CD4-positive, CD25-positive, alpha-beta regulatory T cell (primary cell): ENCODE measurements around the gene FXYD2. TPM values are rescaled to one million over a fixed set of nuclear protein-coding genes. Genes with fewer than 3 reads are reported as not detected.
A peak's percentile ranks its signal among the peaks of the same experiment; 100 is the strongest.

Experiments used
- ATAC-seq, 2 donors: fragments of 150-1000 bp; cut with Tn5 transposase; one replicate each; pipeline ENCODE4 v1.10.0; 2021; ENCODE audit warnings: low read depth in 2 of 2, moderate number of reproducible peaks in 2 of 2, moderate library complexity in 1 of 2
- DNase-seq, 3 donors: peaks; one replicate each; pipeline versions ENCODE4 v3.0.0 to v3.0.0-alpha.2; 2012 to 2022; ENCODE audit warnings: mixed read lengths in 1 of 3
- H3K27ac ChIP-seq: one replicate; pipeline ENCODE4 v1.7.0; 2013; ENCODE audit warnings: mild to moderate bottlenecking, low read length; ENCODE audit not compliant: insufficient read depth, poor library complexity, severe bottlenecking
- H3K27me3 ChIP-seq: one replicate; pipeline ENCODE4 v1.7.0; 2013; ENCODE audit warnings: low read length; ENCODE audit not compliant: control insufficient read depth, insufficient read depth
- H3K36me3 ChIP-seq: one replicate; pipeline ENCODE4 v1.7.0; 2013; ENCODE audit warnings: mild to moderate bottlenecking, low read length, moderate library complexity; ENCODE audit not compliant: control insufficient read depth, insufficient read depth
- H3K4me1 ChIP-seq: 2 replicates; pipeline ENCODE4 v1.7.0; 2013; ENCODE audit warnings: mild to moderate bottlenecking, low read length; ENCODE audit not compliant: insufficient read depth, control insufficient read depth, poor library complexity, severe bottlenecking
- H3K4me3 ChIP-seq: one replicate; pipeline ENCODE4 v1.7.0; 2013; ENCODE audit warnings: low read depth, mild to moderate bottlenecking, low read length, moderate library complexity
- H3K9me3 ChIP-seq, 2 experiments: 1 replicate in 1 of 2; 2 replicates in 1 of 2; pipeline ENCODE4 v1.7.0; 2013; ENCODE audit warnings: low read length in 2 of 2, mild to moderate bottlenecking in 1 of 2, moderate library complexity in 1 of 2; ENCODE audit not compliant: control insufficient read depth in 2 of 2
- H3K27ac Mint-ChIP-seq, 3 donors: one replicate each; pipeline ENCODE4 v1.8.0; 2020 to 2022; ENCODE audit warnings: mild to moderate bottlenecking in 3 of 3, mixed read lengths in 3 of 3, moderate library complexity in 2 of 3
- H3K27me3 Mint-ChIP-seq: one replicate; pipeline ENCODE4 v1.8.0; 2022; ENCODE audit warnings: mild to moderate bottlenecking, mixed read lengths
- H3K36me3 Mint-ChIP-seq: one replicate; pipeline ENCODE4 v1.8.0; 2020; ENCODE audit warnings: mixed read lengths
- H3K4me1 Mint-ChIP-seq, 4 donors: one replicate each; pipeline ENCODE4 v1.8.0; 2020 to 2022; ENCODE audit warnings: mixed read lengths in 4 of 4, mild to moderate bottlenecking in 1 of 4
- H3K4me3 Mint-ChIP-seq, 4 donors: one replicate each; pipeline ENCODE4 v1.8.0; 2020 to 2022; ENCODE audit warnings: mild to moderate bottlenecking in 4 of 4, mixed read lengths in 4 of 4, moderate library complexity in 3 of 4
- H3K9me3 Mint-ChIP-seq, 7 donors: one replicate each; pipeline ENCODE4 v1.8.0; 2020 to 2022; ENCODE audit warnings: mixed read lengths in 7 of 7, mild to moderate bottlenecking in 3 of 7, moderate library complexity in 2 of 7
- polyA plus RNA-seq, 4 donors: library from polyadenylated mRNA; unstranded; fragments of 300-500 nt; fragmentation: Illumina TruSeq; gene quantifications; one replicate each; pipeline ENCODE4 v1.2.3, GENCODE V29; 2021
- total RNA-seq: library from RNA; stranded (reverse); gene quantifications from one replicate; pipeline ENCODE4 v1.2.3, GENCODE V29; 2022

Gene FXYD2
- total and polyA plus RNA-seq, 5 donors from 2014 or later = 4.0 to 88.9 (median 71.8) TPM

- H3K4me1 Mint-ChIP-seq = peaks cover 0 to 2% (median 0%) of the 10 kb centered on the region in 4 donors
- H3K27ac Mint-ChIP-seq = no peak overlapping the region
- no peaks in the 10 kb centered on the region for H3K9me3 Mint-ChIP-seq
- DNase-seq (no peak), ATAC-seq (no peak)
- H3K27me3 ChIP-seq = no peaks in the 10 kb centered on the region
- no peak overlapping the region for H3K4me3 ChIP-seq
- no peak overlapping the region for H3K27ac ChIP-seq
- H3K36me3 ChIP-seq = no peaks in the 10 kb centered on the region
- H3K4me1 ChIP-seq = no peaks in the 10 kb centered on the region
- H3K27me3 Mint-ChIP-seq = peaks cover 6% of the 10 kb centered on the region
- H3K9me3 ChIP-seq = no peaks in the 10 kb centered on the region
- no peaks in the 10 kb centered on the region for H3K36me3 Mint-ChIP-seq
- no peak overlapping the region for H3K4me3 Mint-ChIP-seq
Observed at GRCh38 chr11:117837070-117837776, 12.7 kb upstream of the FXYD2 start.

- no peak overlapping the region for H3K27ac ChIP-seq
- peaks cover 6% of the 10 kb centered on the region for H3K27me3 Mint-ChIP-seq
- H3K9me3 ChIP-seq = no peaks in the 10 kb centered on the region
- H3K4me3 ChIP-seq = no peak overlapping the region
- no peak for DNase-seq
- H3K4me1 Mint-ChIP-seq = peaks cover 0 to 5% (median under 1%) of the 10 kb centered on the region in 4 donors
- H3K4me1 ChIP-seq = peaks cover under 1% of the 10 kb centered on the region
- no peak overlapping the region for H3K27ac Mint-ChIP-seq
- H3K4me3 Mint-ChIP-seq = no peak overlapping the region
- no peaks in the 10 kb centered on the region for H3K9me3 Mint-ChIP-seq
- no peaks in the 10 kb centered on the region for H3K36me3 Mint-ChIP-seq
- ATAC-seq = no peak
- H3K27me3 ChIP-seq = no peaks in the 10 kb centered on the region
- H3K36me3 ChIP-seq = no peaks in the 10 kb centered on the region
Observed at GRCh38 chr11:117836077-117836960, 11.8 kb upstream of the FXYD2 start.

- DNase-seq (no peak), ATAC-seq (no peak)
- Histone ChIP-seq H3K27me3 (no peaks in the 10 kb centered on the region), H3K27ac (no peak overlapping the region), H3K9me3 (no peaks in the 10 kb centered on the region), H3K36me3 (no peaks in the 10 kb centered on the region), H3K4me3 (no peak overlapping the region), H3K4me1 (peaks cover 8% of the 10 kb centered on the region)
- peaks cover 6% of the 10 kb centered on the region for H3K27me3 Mint-ChIP-seq
- no peaks in the 10 kb centered on the region for H3K9me3 Mint-ChIP-seq
- peaks cover 0 to 13% (median 7%) of the 10 kb centered on the region in 4 donors for H3K4me1 Mint-ChIP-seq
- H3K4me3 Mint-ChIP-seq = no peak overlapping the region
- H3K27ac Mint-ChIP-seq = peak overlapping the region in 1 of 3 donors; percentile 26
- no peaks in the 10 kb centered on the region for H3K36me3 Mint-ChIP-seq
Observed at GRCh38 chr11:117835576-117835975, 11.0 kb upstream of the FXYD2 start.

DNA sequence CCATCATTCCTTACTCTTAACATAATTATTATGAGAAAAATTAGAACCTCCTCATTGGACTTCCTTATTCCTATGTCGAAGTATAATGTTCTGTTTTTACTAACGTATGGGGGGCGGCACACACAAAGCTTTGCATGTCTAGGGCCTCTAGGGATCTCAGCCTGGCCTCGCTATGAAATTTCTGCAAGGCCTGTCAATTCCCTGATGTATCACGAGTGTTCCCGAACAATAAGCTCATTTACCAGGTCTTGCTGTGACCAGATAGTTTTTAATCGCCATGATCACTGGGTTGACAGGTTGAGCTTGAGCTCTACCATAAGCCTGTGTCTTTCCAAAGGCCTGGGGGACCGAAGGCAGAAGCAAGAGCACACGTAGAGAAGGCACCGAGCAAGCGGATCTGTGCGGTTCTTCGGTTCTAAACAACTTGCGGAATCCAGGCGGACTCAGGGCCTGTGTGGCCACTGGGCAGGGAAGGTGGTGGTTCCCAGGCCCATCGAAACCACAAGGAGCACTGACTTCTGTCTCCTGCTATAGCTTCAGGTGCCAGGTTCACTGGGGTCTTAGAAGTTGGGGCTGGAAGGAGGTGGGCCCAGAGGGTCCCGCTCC, 10.4 kb upstream of the FXYD2 start:
- Mint-ChIP-seq H3K27me3 (peaks cover 6% of the 10 kb centered on the region), H3K27ac (no peak overlapping the region), H3K4me1 (peaks cover 0 to 19% (median 11%) of the 10 kb centered on the region in 4 donors), H3K36me3 (no peaks in the 10 kb centered on the region), H3K9me3 (no peaks in the 10 kb centered on the region), H3K4me3 (no peak overlapping the region)
- Histone ChIP-seq H3K9me3 (no peaks in the 10 kb centered on the region), H3K27me3 (no peaks in the 10 kb centered on the region), H3K36me3 (no peaks in the 10 kb centered on the region), H3K4me3 (no peak overlapping the region), H3K27ac (no peak overlapping the region), H3K4me1 (peaks cover 14% of the 10 kb centered on the region)
- DNase-seq = no peak
- no peak for ATAC-seq

DNA sequence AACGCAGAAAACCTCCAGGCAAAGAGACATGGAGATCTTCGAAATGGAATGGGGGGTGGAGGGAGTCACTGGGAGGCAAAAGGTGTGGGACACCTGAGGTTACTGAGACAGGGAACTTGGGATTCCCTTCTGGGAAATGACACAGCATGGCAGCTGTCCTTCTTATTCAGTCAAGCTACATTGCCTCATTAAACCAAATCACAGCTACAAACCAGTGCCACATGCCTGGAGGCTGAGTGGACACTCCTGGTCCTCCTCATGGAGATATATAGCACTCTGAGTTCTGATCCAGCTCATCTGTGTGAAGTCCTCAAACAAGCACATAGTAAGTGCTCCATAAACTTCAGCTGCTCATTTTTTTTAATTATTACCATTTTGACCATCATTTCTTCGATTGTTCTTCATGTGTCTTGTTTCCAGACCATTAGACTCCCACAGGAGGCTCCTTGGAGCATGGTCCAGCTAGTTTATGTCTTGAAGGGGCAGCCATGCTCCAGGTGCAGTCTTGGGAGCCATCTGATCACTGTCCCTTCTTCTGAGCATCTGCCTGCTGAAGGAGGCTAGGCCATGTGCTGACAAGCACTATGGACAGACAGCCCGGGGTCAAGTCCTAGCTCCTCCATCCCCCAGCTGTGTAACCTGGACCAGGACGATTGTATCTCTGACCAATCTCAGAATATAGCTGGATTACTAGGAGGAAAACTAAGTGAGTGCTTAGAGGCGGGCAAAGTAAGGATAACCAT, 9.7 kb upstream of the FXYD2 start:
- ATAC-seq (no peak), DNase-seq (no peak)
- Mint-ChIP-seq H3K4me1 (peaks cover 0 to 25% (median 11%) of the 10 kb centered on the region in 4 donors), H3K9me3 (no peaks in the 10 kb centered on the region), H3K4me3 (no peak overlapping the region), H3K36me3 (no peaks in the 10 kb centered on the region), H3K27ac (peak overlapping the region in 2 of 3 donors; percentile 40 to 93), H3K27me3 (peaks cover 6% of the 10 kb centered on the region)
- H3K27ac ChIP-seq = no peak overlapping the region
- no peak overlapping the region for H3K4me3 ChIP-seq
- H3K9me3 ChIP-seq = no peaks in the 10 kb centered on the region
- H3K27me3 ChIP-seq = no peaks in the 10 kb centered on the region
- H3K36me3 ChIP-seq = no peaks in the 10 kb centered on the region
- H3K4me1 ChIP-seq = peaks cover 17% of the 10 kb centered on the region

DNA sequence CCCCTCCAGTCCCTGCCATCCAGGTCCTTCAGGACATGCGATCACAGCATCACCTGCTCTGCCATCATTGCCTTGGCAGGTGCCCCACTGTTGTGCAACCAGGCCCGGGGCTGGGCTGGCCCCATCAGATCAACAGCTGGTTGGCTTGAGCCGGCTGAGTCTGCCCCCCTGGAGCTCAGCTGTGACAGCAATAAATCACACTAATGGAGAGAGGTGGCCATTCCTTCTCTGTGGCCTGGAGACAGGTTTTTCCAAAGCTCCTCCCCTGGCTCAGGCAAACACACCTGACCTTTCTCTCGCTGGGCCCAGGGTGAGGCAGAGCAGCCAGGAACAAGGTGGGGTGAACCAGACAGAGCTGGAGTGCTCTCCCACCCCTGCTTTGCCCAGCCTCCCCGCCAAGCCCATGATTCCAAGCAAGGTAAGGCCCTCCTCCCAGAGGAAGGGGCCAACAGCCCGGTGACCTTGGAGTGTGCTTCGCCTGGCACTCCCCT, 8.9 kb upstream of the FXYD2 start:
- Histone ChIP-seq H3K36me3 (no peaks in the 10 kb centered on the region), H3K9me3 (no peaks in the 10 kb centered on the region), H3K4me3 (no peak overlapping the region), H3K27ac (no peak overlapping the region), H3K27me3 (no peaks in the 10 kb centered on the region), H3K4me1 (peaks cover 24% of the 10 kb centered on the region)
- H3K27ac Mint-ChIP-seq = no peak overlapping the region
- DNase-seq (no peak), ATAC-seq (no peak)
- H3K4me1 Mint-ChIP-seq = peaks cover 0 to 31% (median 11%) of the 10 kb centered on the region in 4 donors
- H3K27me3 Mint-ChIP-seq = peaks cover under 1% of the 10 kb centered on the region
- H3K9me3 Mint-ChIP-seq = no peaks in the 10 kb centered on the region
- H3K4me3 Mint-ChIP-seq = no peak overlapping the region
- no peaks in the 10 kb centered on the region for H3K36me3 Mint-ChIP-seq

GRCh38 chr11:117832511-117832910, 8.0 kb upstream of the FXYD2 start:
- no peaks in the 10 kb centered on the region for H3K36me3 ChIP-seq
- Mint-ChIP-seq H3K27me3 (no peaks in the 10 kb centered on the region), H3K4me3 (peak overlapping the region in 1 of 4 donors; percentile 37), H3K9me3 (no peaks in the 10 kb centered on the region), H3K4me1 (peaks cover 0 to 39% (median 15%) of the 10 kb centered on the region in 4 donors), H3K27ac (peak overlapping the region in 1 of 3 donors; percentile 95), H3K36me3 (no peaks in the 10 kb centered on the region)
- no peak overlapping the region for H3K27ac ChIP-seq
- no peaks in the 10 kb centered on the region for H3K9me3 ChIP-seq
- no peak for ATAC-seq
- no peak overlapping the region for H3K4me3 ChIP-seq
- H3K27me3 ChIP-seq = no peaks in the 10 kb centered on the region
- no peak for DNase-seq
- H3K4me1 ChIP-seq = peaks cover 34% of the 10 kb centered on the region
